Prostate gland (tissue), 2 donors: ENCODE data around the gene CEMIP.

Source experiments
- CTCF ChIP-seq, 4 experiments: fragments of 200-600 bp in 2 of 4; fragments of 450-650 bp in 2 of 4; sonication (generic) in 2 of 4; IDR thresholded peaks; 1 replicate in 3 of 4; 2 replicates in 1 of 4; pipeline ENCODE4 v1.5.1; 2016 to 2019; ENCODE audit warnings: antibody characterized with exemption in 4 of 4, mild to moderate bottlenecking in 2 of 4, moderate library complexity in 2 of 4
- POLR2AphosphoS5 ChIP-seq: sonication (generic); formaldehyde crosslinking; IDR thresholded peaks from one replicate; pipeline ENCODE4 v1.6.1; 2017; ENCODE audit warnings: antibody characterized with exemption

GRCh38 chr15:80850941-80851451 lies 71.8 kb downstream of the CEMIP start:
- no peak for TF ChIP-seq POLR2AphosphoS5
- TF ChIP-seq CTCF (IDR thresholded peaks at IDR 0.05) = no peak
